HG03039 (cell line): ENCODE results near the gene LHCGR.
"Not testable (repeated sequence)": the region's sequence is repeated elsewhere in the genome, so short reads cannot be mapped to it uniquely, and the experiment has no call there.

Experiments
- ATAC-seq: cut with Tn5 transposase; IDR thresholded peaks from one replicate; pipeline ENCODE4 v1.9.1; 2021; ENCODE audit warnings: mild to moderate bottlenecking, moderate library complexity; ENCODE audit not compliant: unreplicated experiment

Gene LHCGR

GRCh38 chr2:48749291-48750127, 6.0 kb downstream of the LHCGR start:
- ATAC-seq = peak; percentile 77

DNA sequence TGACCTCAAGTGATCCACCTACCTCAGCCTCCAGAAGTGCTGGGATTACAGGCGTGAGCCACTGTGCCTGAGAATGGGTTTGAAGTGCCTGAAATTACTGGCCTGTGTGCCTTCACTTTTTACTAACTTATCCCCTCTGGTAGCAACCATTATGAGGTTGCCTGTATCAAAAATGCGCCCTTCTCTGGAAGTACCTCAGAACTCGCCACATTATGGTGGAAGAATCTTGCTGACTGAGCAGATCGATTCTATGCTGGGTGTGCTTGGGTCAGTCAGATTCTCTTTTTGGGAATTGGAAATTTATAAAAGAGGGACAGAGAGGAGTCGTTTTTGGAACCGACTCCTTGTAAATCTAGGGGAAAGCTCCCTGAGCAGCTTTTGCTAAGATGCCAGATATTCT, 8.2 kb downstream of the LHCGR start:
- no peak for ATAC-seq

- not testable (repeated sequence) for ATAC-seq
These were observed 16.3 kb downstream of the LHCGR start for GRCh38 chr2:48739236-48739635.

- no peak for ATAC-seq
These were observed 16.7 kb downstream of the LHCGR start for GRCh38 chr2:48738806-48739205.

DNA sequence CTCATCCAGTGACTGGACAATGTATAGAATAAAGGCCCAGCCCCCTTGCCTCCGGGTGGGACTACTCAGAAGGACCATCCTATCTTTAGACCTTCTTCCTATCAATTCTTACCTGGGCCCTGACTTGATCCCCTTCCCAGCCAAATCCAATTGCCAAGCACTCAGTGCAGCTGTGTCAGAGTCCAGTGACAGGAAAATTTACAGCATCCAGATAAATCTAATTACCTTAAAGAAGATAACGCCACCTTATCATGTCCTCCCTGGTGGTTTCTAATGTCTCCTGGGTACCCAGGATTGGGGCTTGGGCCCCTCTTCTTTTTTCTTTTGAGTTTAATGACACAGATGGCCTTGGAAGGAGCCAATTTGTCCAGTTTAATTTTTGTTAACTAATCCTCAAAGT, 19.3 kb downstream of the LHCGR start:
- no peak for ATAC-seq

GRCh38 chr2:48734576-48735303, 20.8 kb downstream of the LHCGR start:
- ATAC-seq = no peak

DNA sequence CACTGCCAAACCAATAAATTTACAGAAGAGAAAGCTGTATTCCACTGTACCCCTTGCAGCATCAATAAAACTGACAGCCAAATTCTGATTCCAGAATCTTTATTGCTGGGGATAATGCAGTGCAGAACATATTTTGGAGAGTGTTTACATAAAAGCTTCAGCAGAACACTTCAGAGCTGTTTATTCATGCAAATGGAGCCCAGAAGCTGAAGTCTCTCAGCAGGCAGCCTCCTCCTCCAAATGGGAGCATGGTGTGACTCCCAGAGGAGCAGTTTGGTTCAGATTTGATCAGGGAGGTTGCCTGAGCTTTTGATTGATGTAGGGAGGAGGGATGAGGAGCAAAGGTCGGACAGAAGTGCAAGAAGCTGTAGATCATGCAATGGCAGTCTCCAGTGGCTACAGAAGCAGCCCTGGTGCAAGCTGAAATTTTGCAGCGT, 22.4 kb downstream of the LHCGR start:
- no peak for ATAC-seq

- ATAC-seq = no peak
These were observed 26.7 kb downstream of the LHCGR start for GRCh38 chr2:48728840-48729239.

DNA sequence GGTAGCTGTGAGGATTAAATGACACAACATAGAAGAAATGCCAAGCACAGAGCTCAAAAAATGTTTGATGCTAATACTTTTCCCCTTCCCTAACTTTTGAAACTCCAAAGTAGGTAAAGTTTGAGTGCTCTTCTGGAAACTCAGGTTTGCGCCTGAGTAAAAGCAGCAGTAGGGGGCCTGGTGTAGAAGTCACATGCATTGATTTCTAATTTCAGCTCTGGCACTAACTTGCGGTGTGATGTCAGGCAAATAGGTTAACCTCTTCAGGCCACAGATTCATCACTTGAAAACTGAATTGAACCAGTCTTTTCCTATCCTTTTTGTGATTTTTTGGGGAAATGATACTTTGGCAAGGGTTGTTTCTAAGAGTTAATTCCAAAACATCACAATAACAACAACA, 27.2 kb downstream of the LHCGR start:
- no peak for ATAC-seq

GRCh38 chr2:48727560-48727959, 28.0 kb downstream of the LHCGR start:
- ATAC-seq = no peak

GRCh38 chr2:48725696-48726494, 29.6 kb downstream of the LHCGR start:
- ATAC-seq = no peak

DNA sequence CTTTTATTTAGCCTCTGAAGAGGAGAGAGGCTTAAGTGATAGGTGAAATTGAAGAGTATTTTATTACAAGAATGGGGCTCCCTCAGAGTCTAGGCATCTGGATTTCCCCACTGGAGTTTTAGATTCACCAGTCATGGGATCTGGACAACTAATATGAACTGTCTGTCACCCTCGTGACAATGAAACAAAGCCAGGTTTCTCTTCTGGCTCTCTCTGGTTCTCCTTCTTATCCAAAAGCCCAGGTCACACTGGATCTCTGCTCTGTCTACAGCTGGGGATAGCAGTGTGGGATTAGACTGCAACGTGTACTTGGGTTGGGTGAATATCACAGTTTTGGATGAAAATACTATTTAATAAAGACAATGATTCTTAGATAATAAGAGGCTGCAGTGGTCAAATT, 31.2 kb downstream of the LHCGR start:
- ATAC-seq = no peak

DNA sequence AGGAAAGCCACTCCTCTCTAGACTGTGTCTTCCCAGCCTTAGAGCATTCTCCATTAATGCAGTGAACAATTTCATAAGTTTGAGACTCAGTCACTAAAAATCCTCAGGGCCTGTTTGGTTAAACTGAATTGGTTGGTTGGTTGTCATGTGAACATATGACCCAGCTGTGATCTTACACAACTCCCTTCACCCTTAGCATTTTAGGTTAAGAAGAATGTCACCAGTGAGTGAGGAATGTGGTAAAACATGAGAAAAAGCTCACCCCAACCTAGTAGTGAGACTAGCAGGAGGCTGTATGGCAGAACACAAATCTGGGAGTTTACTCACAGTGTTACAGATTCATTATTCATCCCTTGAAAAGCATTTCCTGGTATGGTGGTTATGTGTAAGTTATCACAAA, 32.4 kb downstream of the LHCGR start:
- ATAC-seq = no peak

DNA sequence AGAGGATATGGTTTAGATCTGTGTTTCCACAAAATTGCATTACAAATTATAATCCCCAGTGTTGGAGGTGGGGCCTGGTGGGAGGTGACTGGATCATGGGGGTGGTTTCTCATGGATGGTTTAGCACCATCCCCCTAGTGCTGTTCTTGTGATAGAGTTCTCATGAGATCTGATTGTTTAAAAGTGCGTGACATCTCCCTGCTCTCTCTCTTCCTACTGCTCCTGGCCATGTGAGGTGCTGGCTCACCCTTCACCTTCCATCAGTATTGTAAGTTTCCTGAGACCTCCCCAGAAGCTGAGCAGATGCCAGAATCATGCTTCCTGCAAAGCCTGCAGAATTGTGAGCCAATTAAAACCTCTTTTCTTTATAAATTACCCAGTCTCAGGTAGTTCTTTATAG, 33.1 kb downstream of the LHCGR start:
- no peak for ATAC-seq

DNA sequence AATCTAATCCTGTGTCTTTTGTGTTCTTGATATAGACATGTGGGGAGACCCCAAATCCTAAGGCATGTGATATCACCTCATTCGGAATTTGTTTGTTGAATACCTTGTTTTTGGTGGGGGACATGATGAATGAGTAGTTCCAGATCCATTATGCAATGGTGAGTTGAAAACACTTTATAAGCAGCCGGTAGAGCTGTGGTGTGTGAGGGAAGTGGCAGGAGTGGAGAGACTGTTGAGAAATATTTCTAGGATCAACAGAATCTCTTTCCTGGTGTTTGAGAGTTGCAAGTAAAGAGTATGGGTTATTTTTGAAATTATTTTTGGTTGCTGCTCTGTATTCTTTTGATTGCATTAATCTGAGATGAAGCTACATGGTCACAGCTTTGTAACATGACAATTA, 34.4 kb downstream of the LHCGR start:
- ATAC-seq = no peak

- no peak for ATAC-seq
These were observed 35.9 kb downstream of the LHCGR start for GRCh38 chr2:48719480-48720177.

DNA sequence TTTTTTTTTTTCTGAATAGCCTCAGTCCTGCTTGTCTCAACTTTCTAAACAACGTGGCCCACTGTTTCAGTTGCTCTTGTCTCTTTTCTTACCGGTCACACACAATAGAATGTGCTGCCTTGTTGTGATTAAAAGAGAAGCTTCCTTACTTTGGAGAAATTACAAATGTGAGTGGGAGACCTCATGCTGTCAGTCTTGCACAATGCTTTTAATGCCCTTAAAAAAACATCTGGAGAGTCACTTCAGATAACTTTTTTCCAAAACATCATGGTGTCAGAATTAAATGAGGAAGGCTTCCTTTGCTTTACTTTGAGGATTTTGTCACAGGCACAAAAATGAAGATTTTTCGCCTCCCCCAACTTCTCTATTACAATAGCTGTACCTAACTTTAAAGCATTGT, 37.7 kb downstream of the LHCGR start:
- ATAC-seq = no peak

DNA sequence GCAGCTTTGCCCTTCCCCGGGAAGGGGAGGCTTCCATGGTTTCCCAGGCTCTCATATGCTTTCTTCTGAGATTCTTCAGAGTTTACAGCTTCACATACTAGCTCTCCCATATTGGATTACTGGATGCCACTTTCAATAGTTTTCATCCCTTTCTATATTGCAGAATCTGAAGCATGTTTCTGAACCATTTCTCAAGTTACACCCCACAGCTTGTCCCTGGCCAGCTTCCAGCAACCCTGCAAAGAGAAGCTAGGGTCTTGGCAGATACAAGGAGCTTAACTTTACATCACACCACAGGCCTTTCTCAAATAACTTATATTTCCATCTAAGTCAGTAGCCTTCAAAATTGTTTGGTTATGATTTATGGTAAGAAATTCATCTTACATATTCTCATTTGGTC, 39.6 kb downstream of the LHCGR start:
- no peak for ATAC-seq

GRCh38 chr2:48715042-48715899, 40.3 kb downstream of the LHCGR start:
- no peak for ATAC-seq

- no peak for ATAC-seq
These were observed 41.3 kb downstream of the LHCGR start for GRCh38 chr2:48714245-48714644.
